Upper lobe of right lung (tissue), 1 donor: ENCODE measurements around the gene ORMDL3. TPM values are rescaled to one million over a fixed set of nuclear protein-coding genes. Genes with fewer than 3 reads are reported as not detected.
A peak's percentile ranks its signal among the peaks of the same experiment; 100 is the strongest.

Experiments
- ATAC-seq: fragments of 200-7000 bp; cut with Tn5 transposase; one replicate; pipeline ENCODE4 v1.9.1; 2020; ENCODE audit warnings: mild to moderate bottlenecking, moderate library complexity
- DNase-seq: peaks from one replicate; pipeline ENCODE4 v3.0.0-alpha.2; 2020
- H3K27ac ChIP-seq: fragments of 200-600 bp; one replicate; pipeline ENCODE4 v1.8.0; 2022
- H3K27me3 ChIP-seq: fragments of 200-600 bp; one replicate; pipeline ENCODE4 v1.8.0; 2022; ENCODE audit warnings: mild to moderate bottlenecking
- H3K36me3 ChIP-seq: fragments of 200-600 bp; one replicate; pipeline ENCODE4 v1.8.0; 2022
- H3K4me1 ChIP-seq: fragments of 200-600 bp; one replicate; pipeline ENCODE4 v1.8.0; 2022
- H3K4me3 ChIP-seq: fragments of 200-600 bp; one replicate; pipeline ENCODE4 v1.8.0; 2022; ENCODE audit warnings: mild to moderate bottlenecking
- H3K9me3 ChIP-seq: fragments of 200-600 bp; one replicate; pipeline ENCODE4 v1.8.0; 2022
- intact Hi-C: fragments of 100-400 bp; cut with DNase I; formaldehyde crosslinking; loops from one replicate; pipeline ENCODE4 v1.11.0; 2022
- total RNA-seq: library from RNA; stranded (reverse); fragmentation: NEBNext Ultra II Directional; extraction: Animal tissue kit (Norgen Biotek cat#: 25700); gene quantifications from one replicate; pipeline ENCODE4 v1.2.1, GENCODE V29; 2021
- TF ChIP-seq, protein P1 (sequence below): fragments of 200-600 bp; IDR thresholded peaks from one replicate; pipeline ENCODE4 v1.8.0; 2022; ENCODE audit warnings: antibody characterized with exemption
- donor health status: DM: no; HTN: yes; CAD: no; lungs with severe emphysema.

The ORMDL3 gene
- total RNA-seq, 1 donor from 2014 or later, result 70.3 TPM

- intact Hi-C loops, result no loop called here
- no peaks in the 10 kb centered on the region for H3K9me3 ChIP-seq
- H3K4me1 ChIP-seq, result peaks cover 10% of the 10 kb centered on the region
Measured at GRCh38 chr17:39954876-39955275, 27.5 kb upstream of the ORMDL3 start.

DNA sequence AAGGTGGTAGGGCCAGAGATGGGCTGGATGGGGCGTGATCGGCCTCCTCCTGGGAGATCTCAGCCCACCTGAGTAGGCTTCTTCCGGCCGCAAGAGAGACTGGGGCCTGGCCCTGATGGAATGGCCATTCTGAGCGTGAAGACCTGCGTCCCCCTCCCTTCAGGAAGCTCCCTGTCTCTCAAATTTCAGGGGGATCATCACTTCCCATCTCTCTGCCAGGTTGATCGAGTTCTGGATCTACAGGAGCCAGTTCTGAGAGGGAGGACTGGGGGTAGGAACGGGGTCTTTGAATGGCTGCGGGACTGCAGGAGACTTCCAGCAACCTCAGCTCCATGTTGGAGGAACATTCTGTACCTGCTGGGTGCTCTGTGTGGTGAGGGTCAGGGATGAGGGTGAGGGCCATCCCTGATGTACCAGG is 26.1 kb upstream of the ORMDL3 start:
- TF ChIP-seq, protein P1, sequence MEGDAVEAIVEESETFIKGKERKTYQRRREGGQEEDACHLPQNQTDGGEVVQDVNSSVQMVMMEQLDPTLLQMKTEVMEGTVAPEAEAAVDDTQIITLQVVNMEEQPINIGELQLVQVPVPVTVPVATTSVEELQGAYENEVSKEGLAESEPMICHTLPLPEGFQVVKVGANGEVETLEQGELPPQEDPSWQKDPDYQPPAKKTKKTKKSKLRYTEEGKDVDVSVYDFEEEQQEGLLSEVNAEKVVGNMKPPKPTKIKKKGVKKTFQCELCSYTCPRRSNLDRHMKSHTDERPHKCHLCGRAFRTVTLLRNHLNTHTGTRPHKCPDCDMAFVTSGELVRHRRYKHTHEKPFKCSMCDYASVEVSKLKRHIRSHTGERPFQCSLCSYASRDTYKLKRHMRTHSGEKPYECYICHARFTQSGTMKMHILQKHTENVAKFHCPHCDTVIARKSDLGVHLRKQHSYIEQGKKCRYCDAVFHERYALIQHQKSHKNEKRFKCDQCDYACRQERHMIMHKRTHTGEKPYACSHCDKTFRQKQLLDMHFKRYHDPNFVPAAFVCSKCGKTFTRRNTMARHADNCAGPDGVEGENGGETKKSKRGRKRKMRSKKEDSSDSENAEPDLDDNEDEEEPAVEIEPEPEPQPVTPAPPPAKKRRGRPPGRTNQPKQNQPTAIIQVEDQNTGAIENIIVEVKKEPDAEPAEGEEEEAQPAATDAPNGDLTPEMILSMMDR, result no peak
- Histone ChIP-seq H3K4me1 (peaks cover 7% of the 10 kb centered on the region), H3K36me3 (no peaks in the 10 kb centered on the region), H3K4me3 (peak overlapping the region; percentile 46), H3K27me3 (no peaks in the 10 kb centered on the region), H3K9me3 (no peaks in the 10 kb centered on the region), H3K27ac (peak overlapping the region; percentile 30)
- ATAC-seq (no peak), DNase-seq (no peak)
- intact Hi-C loops, result no loop called here

More at GRCh38 chr17:39954876-39955275, 27.5 kb upstream of the ORMDL3 start:
- no peaks in the 10 kb centered on the region for H3K36me3 ChIP-seq
- DNase-seq, result no peak
- H3K27me3 ChIP-seq, result no peaks in the 10 kb centered on the region
- TF ChIP-seq, protein P1, result no peak
- H3K4me3 ChIP-seq, result no peak overlapping the region
- no peak for ATAC-seq
- H3K27ac ChIP-seq, result no peak overlapping the region

DNA sequence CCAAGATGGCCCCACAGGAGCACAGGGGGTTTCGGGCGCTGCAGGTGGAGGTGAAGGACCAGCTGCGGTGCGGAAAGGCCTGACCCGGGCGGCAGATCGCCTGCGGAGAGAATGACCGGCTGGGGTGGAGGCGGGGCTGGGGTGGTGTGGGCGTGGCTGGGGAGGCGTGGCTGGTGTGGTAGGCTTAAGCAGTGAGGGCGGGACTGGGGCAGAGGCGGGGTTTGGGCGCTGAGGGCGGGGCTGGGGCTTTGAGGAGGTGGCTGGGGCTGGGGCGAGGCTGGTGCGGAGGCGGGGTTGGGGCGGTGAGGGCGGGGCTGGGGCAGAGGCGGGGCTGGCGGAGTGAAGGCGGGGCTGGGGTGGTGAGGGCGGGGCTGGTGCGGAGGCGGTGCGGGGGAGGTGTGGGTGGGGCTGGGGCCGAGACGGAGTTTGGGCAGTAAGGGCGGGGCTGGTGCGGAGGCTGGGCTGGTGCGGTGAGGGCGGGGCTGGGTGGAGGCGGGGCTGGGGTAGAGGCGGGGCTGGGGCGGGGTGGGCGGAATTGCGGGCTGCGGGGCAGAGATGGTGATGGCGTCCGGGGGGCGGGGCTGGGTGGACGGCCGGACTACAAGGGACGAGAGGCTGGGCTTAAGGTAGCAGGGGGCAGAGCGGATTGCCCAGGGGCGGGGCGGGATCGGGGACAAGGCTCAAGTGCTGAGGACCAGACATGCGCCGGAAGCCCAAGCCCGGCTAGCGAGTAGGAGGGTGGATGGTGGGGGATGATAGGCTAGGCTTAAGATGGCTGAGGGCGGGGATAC is 25.5 kb upstream of the ORMDL3 start:
- no peaks in the 10 kb centered on the region for H3K36me3 ChIP-seq
- ATAC-seq (peak; percentile 93), DNase-seq (peak; percentile 99)
- intact Hi-C loops, result no loop called here
- H3K9me3 ChIP-seq, result no peaks in the 10 kb centered on the region
- H3K27me3 ChIP-seq, result no peaks in the 10 kb centered on the region
- peak overlapping the region; percentile 56 for H3K27ac ChIP-seq
- peak overlapping the region; percentile 46 for H3K4me3 ChIP-seq
- peaks cover 7% of the 10 kb centered on the region for H3K4me1 ChIP-seq
- TF ChIP-seq, protein P1, result no peak

- Histone ChIP-seq H3K9me3 (no peaks in the 10 kb centered on the region), H3K36me3 (no peaks in the 10 kb centered on the region), H3K27ac (peak overlapping the region; percentile 56), H3K4me3 (peak overlapping the region; percentile 46), H3K4me1 (peaks cover 7% of the 10 kb centered on the region), H3K27me3 (no peaks in the 10 kb centered on the region)
- TF ChIP-seq, protein P1, result no peak
- DNase-seq, result peak; percentile 71
- no peak for ATAC-seq
- intact Hi-C loops, result no loop called here
Measured at GRCh38 chr17:39951924-39952679, 24.7 kb upstream of the ORMDL3 start.

- no peak for ATAC-seq
- Histone ChIP-seq H3K4me1 (peaks cover 7% of the 10 kb centered on the region), H3K36me3 (no peaks in the 10 kb centered on the region), H3K27me3 (no peaks in the 10 kb centered on the region), H3K27ac (no peak overlapping the region), H3K9me3 (no peaks in the 10 kb centered on the region), H3K4me3 (no peak overlapping the region)
- intact Hi-C loops, result no loop called here
- no peak for DNase-seq
- TF ChIP-seq, protein P1, result no peak
Measured at GRCh38 chr17:39950871-39951348, 23.5 kb upstream of the ORMDL3 start.
